GM19452 (cell line): ENCODE data around the gene BBC3.
"Not testable (repeated sequence)": the region's sequence is repeated elsewhere in the genome, so short reads cannot be mapped to it uniquely, and the experiment has no call there.

Experiments used
- ATAC-seq: cut with Tn5 transposase; IDR thresholded peaks from one replicate; pipeline ENCODE4 v1.9.1; 2021; ENCODE audit not compliant: unreplicated experiment

The BBC3 gene

DNA sequence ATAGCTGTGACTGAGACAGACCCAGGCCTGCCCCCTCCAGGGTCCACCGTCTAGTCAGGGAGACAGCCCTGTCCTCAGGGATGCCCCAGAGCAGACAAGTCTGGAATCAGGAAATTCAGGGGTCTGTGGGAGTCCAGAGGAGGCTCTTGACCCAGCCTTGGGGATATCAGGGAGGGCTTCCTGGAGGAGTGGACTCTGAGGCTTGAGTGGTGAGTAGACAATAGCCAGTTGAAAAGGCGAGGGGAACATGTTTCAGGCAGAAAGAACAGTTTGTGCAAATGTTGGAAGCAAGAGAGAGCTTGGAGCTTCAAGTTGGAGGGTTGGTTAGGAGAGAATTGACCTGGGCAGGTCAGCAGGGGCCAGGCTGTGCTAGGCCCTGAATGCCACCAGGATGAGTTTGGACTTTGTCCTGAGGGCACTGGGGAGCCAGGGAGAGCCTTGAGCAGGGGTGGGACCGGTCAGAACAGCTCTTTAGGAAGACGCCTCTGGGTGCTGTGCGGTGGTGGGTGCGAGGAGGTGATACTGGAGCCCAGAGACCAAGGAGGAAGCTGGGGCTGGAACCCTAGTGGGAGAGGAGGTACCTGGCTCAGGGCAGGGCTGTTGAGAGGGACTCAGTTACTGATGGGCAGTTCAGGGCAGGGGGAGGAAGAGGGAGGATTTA, 28.0 kb upstream of the BBC3 start:
- no peak for ATAC-seq

DNA sequence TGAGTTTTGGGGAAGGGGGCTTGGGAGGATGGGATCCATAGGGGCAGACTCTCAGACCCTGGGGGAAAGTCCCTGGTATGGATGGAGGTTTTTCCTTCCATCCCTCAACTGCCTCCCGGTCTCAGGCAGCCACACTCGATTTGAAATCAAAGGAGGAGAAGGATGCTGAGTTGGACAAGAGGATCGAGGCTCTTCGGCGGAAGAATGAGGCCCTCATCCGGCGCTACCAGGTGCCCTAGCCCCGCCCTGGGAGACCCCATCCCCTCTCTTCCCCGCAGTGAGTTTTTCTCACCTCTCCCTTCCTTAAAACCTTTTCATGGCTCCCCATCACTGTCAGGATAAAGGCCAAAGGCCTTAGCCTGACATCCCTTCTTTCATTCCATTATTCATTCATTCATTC, 27.4 kb upstream of the BBC3 start:
- no peak for ATAC-seq

GRCh38 chr19:47257411-47258169, 26.6 kb upstream of the BBC3 start:
- no peak for ATAC-seq

GRCh38 chr19:47256693-47257410, 25.9 kb upstream of the BBC3 start:
- peak; percentile 65 for ATAC-seq

- peak; percentile 42 for ATAC-seq
These were observed 25.1 kb upstream of the BBC3 start, which contains the start of gene CCDC9 for GRCh38 chr19:47255879-47256692. Gene CCDC9 (plus strand): TSS chr19:47256525. CDS start chr19:47258401, 1,876 bp downstream.

DNA sequence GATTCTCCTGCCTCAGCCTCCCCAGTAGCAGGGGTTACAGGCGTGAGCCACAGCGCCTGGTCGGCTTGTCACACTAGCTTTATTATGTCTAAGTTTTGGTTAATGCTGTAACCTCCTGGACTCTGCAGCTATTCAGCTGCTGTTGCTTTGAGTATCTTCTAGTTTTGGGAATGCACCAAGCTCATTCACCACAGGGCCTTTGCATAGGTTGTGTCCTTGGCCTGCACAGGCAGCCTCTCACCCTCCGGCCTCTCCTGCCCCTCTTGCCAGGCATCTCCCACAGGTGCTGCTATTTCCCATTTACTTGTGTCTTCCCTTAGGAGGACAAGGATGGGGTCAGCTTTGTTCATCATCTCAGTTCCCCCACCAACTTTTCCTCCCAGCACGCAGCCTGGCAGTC, 23.0 kb upstream of the BBC3 start:
- no peak for ATAC-seq

- ATAC-seq: no peak
These were observed 22.5 kb upstream of the BBC3 start for GRCh38 chr19:47253467-47253881.

DNA sequence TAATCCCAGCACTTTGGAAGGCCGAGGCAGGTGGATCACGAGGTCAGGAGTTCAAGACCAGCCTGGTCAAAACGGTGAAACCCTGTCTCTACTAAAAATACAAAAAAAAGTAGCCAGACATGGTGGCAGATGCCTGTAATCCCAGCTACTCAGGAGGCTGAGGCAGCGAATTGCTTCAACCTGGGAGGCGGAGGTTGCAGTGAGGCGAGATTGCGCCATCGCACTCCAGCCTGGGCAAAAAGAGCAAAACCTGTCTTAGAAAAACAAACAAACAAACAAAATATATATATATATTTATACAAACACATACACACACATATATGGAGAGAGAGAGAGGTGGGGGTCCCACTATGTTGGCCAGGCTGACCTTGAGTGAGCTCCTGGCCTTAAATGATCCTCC, 22.0 kb upstream of the BBC3 start:
- not testable (repeated sequence) for ATAC-seq

- ATAC-seq: no peak
These were observed 16.4 kb upstream of the BBC3 start for GRCh38 chr19:47247308-47247990.

- peak; percentile 68 for ATAC-seq
These were observed 13.0 kb upstream of the BBC3 start for GRCh38 chr19:47243776-47244547.

- no peak for ATAC-seq
These were observed 12.4 kb upstream of the BBC3 start for GRCh38 chr19:47243364-47243775.

DNA sequence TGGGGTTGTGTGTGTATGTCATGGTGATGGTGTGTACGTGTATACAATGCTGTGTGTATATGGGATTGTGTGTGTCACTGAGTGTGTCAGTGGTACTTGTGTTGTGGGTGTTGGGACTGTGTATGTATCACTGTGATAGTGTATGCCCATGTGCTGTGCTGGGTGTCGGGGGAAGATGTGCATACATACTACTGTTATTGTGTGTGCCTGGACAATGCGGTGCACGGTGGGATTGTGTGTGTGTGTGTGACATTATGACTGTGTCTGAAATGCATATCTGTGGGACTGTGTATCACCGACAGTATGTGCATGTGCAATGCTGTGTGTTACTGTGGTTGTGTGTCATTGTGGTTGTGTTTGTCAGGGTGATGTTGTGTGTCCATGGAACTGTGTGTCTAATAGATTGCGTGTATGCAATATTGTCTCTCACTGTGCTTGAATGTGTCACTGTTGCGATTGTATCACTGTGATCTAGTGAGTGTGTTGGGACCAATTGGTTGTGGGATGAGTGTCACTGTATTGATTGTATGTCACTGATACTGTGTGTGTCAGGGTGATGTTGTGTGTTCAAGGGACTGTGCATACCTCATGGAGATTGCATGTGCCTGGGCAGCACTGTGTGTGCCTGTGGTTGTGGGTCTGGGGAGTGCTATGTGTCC, 11.0 kb upstream of the BBC3 start:
- no peak for ATAC-seq

- no peak for ATAC-seq
These were observed 10.3 kb upstream of the BBC3 start for GRCh38 chr19:47240996-47241918.

- ATAC-seq: no peak
These were observed 9.6 kb upstream of the BBC3 start for GRCh38 chr19:47240556-47240955.

DNA sequence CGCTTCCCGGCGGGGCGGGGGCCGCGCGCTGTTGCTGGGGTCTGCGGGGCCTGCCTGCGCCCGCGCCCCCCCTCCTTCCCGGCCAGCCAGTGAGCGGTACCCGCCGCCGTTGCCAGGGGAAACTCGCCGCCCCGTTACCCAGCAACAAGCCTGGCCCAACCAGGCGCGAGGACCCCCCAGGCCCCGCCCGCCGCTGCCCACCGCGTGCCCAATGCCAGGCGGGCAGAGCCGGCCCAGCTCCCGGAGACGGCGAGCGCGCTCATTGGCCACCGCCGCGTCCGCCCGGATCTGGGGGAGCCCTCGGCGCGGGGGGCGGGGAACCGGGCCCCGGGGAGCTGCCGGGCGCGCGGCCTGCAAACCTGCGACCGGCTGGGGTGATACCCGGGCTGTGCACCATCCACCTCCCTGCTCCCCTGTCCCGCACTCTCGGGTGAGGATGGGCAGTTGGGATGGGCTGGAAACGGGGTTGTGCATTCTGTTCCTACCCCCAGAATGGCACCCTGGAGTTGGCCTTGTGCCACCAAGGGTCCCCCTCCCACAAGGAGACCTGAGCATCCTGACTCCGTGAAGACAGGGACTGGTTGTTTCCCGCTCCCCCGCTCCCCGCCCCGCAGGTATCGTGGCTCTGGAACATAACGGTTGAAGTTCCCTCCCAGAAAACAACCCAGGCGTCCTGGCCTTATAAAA, 8.8 kb upstream of the BBC3 start:
- no peak for ATAC-seq

- no peak for ATAC-seq
These were observed 8.2 kb upstream of the BBC3 start for GRCh38 chr19:47239152-47239551.

GRCh38 chr19:47236072-47236675, 5.2 kb upstream of the BBC3 start:
- ATAC-seq: no peak
